ENCODE results near the gene SPTBN1.

DNA sequence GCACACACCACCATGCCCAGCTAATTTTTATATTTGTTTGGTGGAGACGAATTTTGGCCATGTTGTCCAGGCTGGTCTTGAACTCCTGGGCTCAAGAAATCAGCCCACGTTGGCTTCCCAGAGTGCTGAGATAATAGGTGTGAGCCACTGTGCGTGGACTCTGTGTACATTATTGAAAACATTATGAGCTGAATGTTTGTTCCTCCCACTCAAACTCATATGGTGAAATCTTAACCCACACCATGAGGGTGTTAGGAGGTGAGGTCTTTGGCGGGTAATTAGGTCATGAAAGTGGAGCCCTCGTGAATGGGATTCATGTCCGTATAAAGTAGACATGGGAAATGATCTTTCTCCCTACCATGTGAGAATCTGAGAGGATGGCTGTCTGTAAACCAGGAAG is 83.6 kb downstream of the SPTBN1 start:
- no peak for TF ChIP-seq POLR2A (IDR thresholded peaks at IDR 0.05; ENCODE audit: extremely low read depth, insufficient read length)
- TF ChIP-seq, protein P1, sequence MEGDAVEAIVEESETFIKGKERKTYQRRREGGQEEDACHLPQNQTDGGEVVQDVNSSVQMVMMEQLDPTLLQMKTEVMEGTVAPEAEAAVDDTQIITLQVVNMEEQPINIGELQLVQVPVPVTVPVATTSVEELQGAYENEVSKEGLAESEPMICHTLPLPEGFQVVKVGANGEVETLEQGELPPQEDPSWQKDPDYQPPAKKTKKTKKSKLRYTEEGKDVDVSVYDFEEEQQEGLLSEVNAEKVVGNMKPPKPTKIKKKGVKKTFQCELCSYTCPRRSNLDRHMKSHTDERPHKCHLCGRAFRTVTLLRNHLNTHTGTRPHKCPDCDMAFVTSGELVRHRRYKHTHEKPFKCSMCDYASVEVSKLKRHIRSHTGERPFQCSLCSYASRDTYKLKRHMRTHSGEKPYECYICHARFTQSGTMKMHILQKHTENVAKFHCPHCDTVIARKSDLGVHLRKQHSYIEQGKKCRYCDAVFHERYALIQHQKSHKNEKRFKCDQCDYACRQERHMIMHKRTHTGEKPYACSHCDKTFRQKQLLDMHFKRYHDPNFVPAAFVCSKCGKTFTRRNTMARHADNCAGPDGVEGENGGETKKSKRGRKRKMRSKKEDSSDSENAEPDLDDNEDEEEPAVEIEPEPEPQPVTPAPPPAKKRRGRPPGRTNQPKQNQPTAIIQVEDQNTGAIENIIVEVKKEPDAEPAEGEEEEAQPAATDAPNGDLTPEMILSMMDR (IDR thresholded peaks at IDR 0.05; ENCODE audit: low read depth, low read length) = no peak
- no peak for TF ChIP-seq MYC (IDR thresholded peaks at IDR 0.05; ENCODE audit: low read depth, low read length)
- TF ChIP-seq, protein P2, sequence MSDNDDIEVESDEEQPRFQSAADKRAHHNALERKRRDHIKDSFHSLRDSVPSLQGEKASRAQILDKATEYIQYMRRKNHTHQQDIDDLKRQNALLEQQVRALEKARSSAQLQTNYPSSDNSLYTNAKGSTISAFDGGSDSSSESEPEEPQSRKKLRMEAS (IDR thresholded peaks at IDR 0.05; ENCODE audit: low read depth, low read length) = no peak
